SH-SY5Y (cell line): ENCODE results near the gene MGMT.

Experiments used
- GATA2 ChIP-seq: IDR thresholded peaks from 2 replicates; pipeline ENCODE4 v1.6.1; 2011; ENCODE audit warnings: mild to moderate bottlenecking, low read depth, low read length
- GATA3 ChIP-seq: IDR thresholded peaks from 2 replicates; pipeline ENCODE4 v1.6.1; 2011; ENCODE audit warnings: low read depth, mild to moderate bottlenecking, low read length, moderate library complexity

GRCh38 chr10:129523723-129524316 is 56.8 kb downstream of the MGMT start:
- no peak for TF ChIP-seq GATA3
- TF ChIP-seq GATA2, result no peak
